ENCODE data around the gene MTMR3. TPM values are rescaled to one million over a fixed set of nuclear protein-coding genes. Genes with fewer than 3 reads are reported as not detected.

Gene MTMR3
- total and polyA plus RNA-seq, 2 of the 8 experiments (the other 6 are each of a cell fraction or from before 2014, with no cell fraction given), result 16.9 to 18.5 TPM

DNA sequence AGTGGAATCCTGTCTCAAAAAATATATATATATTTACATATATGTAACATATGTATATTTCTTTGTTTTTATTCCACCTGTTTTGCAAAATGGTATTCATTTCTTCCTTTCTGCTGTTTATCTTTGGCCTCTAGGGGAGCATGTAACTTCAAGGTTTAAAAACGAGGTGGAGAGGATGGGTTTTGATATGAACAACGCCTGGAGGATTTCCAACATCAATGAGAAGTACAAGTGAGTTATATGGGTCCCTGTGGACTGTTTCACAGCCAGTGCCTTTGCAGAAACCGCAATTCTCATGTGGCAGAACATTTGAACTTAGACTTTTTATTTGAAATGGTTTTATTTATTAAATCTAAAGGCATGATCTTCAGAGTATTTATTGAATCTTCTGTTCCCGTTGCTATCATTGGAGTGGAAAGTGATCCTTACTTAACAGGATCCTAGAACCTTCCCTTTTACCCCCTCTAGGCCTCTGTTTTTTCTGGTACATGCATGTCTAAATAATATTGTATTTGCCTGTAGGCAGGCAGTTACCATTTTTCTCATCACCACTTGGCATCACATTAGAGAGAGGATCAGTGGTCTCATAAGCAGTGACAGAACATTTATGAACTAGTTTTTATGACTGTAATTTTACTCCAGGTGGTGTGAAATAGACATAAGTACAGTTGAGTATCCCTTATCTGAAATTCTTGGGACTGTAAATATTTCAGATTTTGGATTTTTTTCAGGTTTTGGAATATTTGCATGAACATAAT, 115.8 kb downstream of the MTMR3 start:
- no peak for DNase-seq (ENCODE audit: low read depth in 1 of 2, low spot score in 2 of 2)
- CTCF ChIA-PET (ENCODE audit: partially characterized antibody), result interaction anchor here (1.2 to 1.4 kb wide), 2 partner anchors 93 to 227 kb away, joined by 3 read pairs; no protein-coding TSS in a partner anchor
- no peak for TF ChIP-seq YY1 (IDR thresholded peaks at IDR 0.05; ENCODE audit: low read depth, low read length)
- TF ChIP-seq, protein P1, sequence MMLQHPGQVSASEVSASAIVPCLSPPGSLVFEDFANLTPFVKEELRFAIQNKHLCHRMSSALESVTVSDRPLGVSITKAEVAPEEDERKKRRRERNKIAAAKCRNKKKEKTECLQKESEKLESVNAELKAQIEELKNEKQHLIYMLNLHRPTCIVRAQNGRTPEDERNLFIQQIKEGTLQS (IDR thresholded peaks at IDR 0.05; ENCODE audit: insufficient read depth, low read depth, low read length), result no peak
- no peak for TF ChIP-seq POU5F1 (IDR thresholded peaks at IDR 0.05; ENCODE audit: low read depth, low read length)
- TF ChIP-seq, protein P2, sequence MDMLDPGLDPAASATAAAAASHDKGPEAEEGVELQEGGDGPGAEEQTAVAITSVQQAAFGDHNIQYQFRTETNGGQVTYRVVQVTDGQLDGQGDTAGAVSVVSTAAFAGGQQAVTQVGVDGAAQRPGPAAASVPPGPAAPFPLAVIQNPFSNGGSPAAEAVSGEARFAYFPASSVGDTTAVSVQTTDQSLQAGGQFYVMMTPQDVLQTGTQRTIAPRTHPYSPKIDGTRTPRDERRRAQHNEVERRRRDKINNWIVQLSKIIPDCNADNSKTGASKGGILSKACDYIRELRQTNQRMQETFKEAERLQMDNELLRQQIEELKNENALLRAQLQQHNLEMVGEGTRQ (IDR thresholded peaks at IDR 0.05; ENCODE audit: low read length), result no peak

More for the DNA sequence above, 115.8 kb downstream of the MTMR3 start:
- 78% methylated on average over 4 of the region's 4 CpGs; no CpG with 5 or more reads in 1 of the 2 experiments for WGBS, 2 experiments (ENCODE audit: extremely low coverage in 1 of 2, insufficient coverage in 1 of 2, insufficient read length in 1 of 2, insufficient replicate concordance in 2 of 2, low coverage in 1 of 2, low lambda C conversion rate in 2 of 2, missing lambda C conversion rate in 1 of 2)
- Histone ChIP-seq H3K79me2 (ENCODE audit: control insufficient read depth in 1 of 2, insufficient read depth in 2 of 2, low read length in 2 of 2) (no peaks in the 10 kb centered on the region), H3K9ac (replicated peaks in 1 of 4; ENCODE audit: extremely low read depth in 1 of 4, low read depth in 3 of 4, low read length in 3 of 4) (no peak overlapping the region), H4K91ac (replicated peaks; ENCODE audit: insufficient read length, low read length) (no peak overlapping the region), H2BK12ac (ENCODE audit: low read depth, low read length) (no peak overlapping the region), H3K14ac (ENCODE audit: insufficient read length) (no peak overlapping the region), H4K8ac (ENCODE audit: extremely low read depth, insufficient read depth, low read length) (no peak overlapping the region), H3K56ac (replicated peaks; ENCODE audit: insufficient read length, low read depth, low read length) (no peak overlapping the region), H4K20me1 (replicated peaks in 1 of 2; ENCODE audit: control insufficient read depth in 1 of 2, insufficient read depth in 2 of 2, low read length in 2 of 2) (no peaks in the 10 kb centered on the region), H3K4me3 (ENCODE audit: extremely low read depth in 1 of 4, insufficient read depth in 2 of 4, low read depth in 3 of 4, low read length in 4 of 4) (no peak overlapping the region), H3K23ac (ENCODE audit: insufficient read length) (no peak overlapping the region), H3K4me1 (replicated peaks in 1 of 4; ENCODE audit: control insufficient read depth in 3 of 4, insufficient read depth in 4 of 4, low read length in 3 of 4) (no peaks in the 10 kb centered on the region), H3K36me3 (ENCODE audit: control insufficient read depth in 2 of 4, insufficient read depth in 4 of 4, low read length in 3 of 4) (peaks cover 0 to 3% (median 1%) of the 10 kb centered on the region in 4 experiments; a peak in 3 of 8 replicates), H2BK15ac (ENCODE audit: low read length) (no peak overlapping the region), H2AFZ (ENCODE audit: low read length) (no peak overlapping the region), H3K27me3 (replicated peaks in 1 of 4; ENCODE audit: control insufficient read depth in 3 of 4, extremely low read depth in 1 of 4, insufficient read depth in 3 of 4, low read length in 3 of 4) (no peaks in the 10 kb centered on the region), H2BK20ac (ENCODE audit: low read length) (no peak overlapping the region), H3K4me2 (ENCODE audit: insufficient read depth in 1 of 2, low read depth in 2 of 2, low read length in 2 of 2) (no peak overlapping the region), H3K27ac (ENCODE audit: low read depth, low read length) (no peak overlapping the region), H3K79me1 (ENCODE audit: low read depth, low read length) (no peaks in the 10 kb centered on the region), H2BK120ac (replicated peaks; ENCODE audit: low read depth, low read length) (no peak overlapping the region), H2BK5ac (ENCODE audit: low read depth, low read length) (no peak overlapping the region), H3K9me3 (ENCODE audit: insufficient read depth in 2 of 2, low read depth in 1 of 2, low read length in 1 of 2) (no peaks in the 10 kb centered on the region), H3K23me2 (ENCODE audit: low read depth, low read length) (no peaks in the 10 kb centered on the region), H4K5ac (ENCODE audit: insufficient read length, low read depth, low read length) (no peak overlapping the region), H3K18ac (ENCODE audit: extremely low read depth, low read length) (no peak overlapping the region), H3K4ac (replicated peaks; ENCODE audit: insufficient read length, low read depth, low read length) (no peak overlapping the region), H2AK5ac (ENCODE audit: low read depth, low read length) (no peak overlapping the region)
- FAIRE-seq, result no peak
- POLR2A ChIA-PET (ENCODE audit: partially characterized antibody), result no interaction called here
